GM18505 (cell line): ENCODE results near the gene CNNM1.

Experiments
- ATAC-seq: cut with Tn5 transposase; IDR thresholded peaks from one replicate; pipeline ENCODE4 v1.9.1; 2021; ENCODE audit not compliant: unreplicated experiment
- POLR2A ChIP-seq: IDR thresholded peaks from 4 replicates; pipeline ENCODE4 v1.6.1; 2011; ENCODE audit warnings: borderline replicate concordance; ENCODE audit not compliant: insufficient read depth, insufficient read length; ENCODE audit errors: extremely low read depth

CNNM1 gene

GRCh38 chr10:99394761-99395386, 65.7 kb downstream of the CNNM1 start:
- no peak for TF ChIP-seq POLR2A
- ATAC-seq: no peak

DNA sequence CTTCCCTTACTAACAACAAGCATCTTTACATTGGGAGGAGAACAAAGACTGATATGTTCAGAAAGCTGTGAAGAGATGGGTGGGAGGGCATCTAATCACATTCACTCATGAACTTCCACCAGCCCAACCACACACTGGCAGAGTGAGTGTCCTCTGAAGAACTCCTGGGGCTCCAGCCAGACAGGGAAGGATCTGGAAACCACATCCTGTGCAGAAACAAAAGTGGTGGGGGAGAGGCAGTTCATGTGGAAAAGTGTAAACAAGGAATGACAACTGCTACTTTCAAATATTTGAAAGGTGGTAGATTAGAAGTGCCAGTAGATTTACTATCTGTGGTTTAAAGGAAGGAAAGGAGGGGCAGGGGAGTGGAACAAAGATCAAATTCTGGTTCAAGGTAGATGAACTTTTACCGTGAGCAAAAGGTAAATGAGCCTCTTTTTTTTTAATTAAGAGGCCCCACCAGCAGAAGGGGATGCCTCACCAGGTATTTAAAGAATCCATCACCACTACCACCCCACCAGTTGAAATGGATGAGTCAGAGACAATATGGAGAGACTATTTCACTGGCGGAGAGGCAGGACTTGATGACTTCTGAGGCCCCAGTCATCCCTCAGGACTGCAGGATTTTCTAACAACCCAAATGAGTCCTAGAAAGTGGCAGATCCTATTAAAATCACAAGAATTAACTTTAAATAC, 66.7 kb downstream of the CNNM1 start:
- ATAC-seq: no peak

DNA sequence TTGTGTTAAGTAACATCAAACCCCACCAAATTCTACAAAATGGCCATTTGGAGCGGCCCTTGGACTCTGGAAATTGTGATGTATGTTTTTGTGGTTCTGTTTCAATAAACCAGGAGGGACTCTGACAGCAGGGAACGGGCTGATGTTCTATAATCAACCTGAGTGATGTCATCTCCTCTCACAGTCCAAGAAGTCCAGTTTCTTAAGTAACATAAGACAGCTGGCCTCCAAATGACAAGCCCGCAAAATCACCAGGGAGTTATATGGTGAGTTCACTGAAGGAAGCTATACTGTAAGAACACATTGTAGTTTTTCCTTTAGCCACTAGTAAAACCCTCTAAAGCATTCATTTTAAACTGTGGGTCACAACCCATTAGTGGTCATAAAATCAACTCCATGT, 67.3 kb downstream of the CNNM1 start:
- no peak for TF ChIP-seq POLR2A
- ATAC-seq: no peak

More for the DNA sequence above, 66.7 kb downstream of the CNNM1 start:
- no peak for TF ChIP-seq POLR2A

DNA sequence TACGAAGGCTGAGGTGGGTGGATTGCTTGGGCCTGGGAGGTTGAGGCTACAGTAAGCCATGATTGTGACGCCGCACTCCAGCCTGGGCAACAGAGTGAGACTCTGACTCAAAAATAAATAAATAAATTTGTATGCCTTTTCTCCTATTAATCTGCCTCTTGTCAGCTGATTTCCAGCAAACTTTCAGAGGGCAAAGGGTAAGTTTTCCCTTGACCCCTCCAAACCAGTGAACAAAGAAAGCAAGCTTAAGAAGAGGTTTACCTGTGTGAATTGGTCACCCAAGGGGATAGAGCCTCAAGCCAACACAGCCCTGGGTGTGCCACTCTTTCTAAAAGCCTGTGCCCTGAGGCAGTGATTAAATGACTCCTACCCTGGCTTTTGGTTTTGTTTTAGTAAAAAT, 70.5 kb downstream of the CNNM1 start:
- ATAC-seq: no peak
- TF ChIP-seq POLR2A: no peak

DNA sequence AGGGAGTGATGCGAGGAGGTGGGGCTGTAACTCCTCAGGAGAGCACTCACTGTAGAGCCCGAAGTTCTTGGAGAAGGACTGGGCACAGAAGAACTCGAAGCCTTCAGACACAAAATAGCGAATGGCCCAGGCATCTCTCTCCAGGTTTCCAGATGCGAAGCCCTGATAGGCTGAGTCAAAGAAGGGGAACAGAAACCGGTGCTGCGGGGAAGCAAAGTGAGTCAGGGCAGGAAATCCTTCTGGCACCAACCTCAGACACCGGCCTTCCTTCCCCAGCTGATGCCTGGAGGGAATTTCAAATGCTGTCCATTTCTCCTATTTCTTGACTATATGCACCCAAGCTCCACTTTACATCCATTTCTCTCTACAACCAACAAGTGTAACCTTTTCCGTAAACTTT, 74.5 kb downstream of the CNNM1 start:
- no peak for TF ChIP-seq POLR2A
- no peak for ATAC-seq

DNA sequence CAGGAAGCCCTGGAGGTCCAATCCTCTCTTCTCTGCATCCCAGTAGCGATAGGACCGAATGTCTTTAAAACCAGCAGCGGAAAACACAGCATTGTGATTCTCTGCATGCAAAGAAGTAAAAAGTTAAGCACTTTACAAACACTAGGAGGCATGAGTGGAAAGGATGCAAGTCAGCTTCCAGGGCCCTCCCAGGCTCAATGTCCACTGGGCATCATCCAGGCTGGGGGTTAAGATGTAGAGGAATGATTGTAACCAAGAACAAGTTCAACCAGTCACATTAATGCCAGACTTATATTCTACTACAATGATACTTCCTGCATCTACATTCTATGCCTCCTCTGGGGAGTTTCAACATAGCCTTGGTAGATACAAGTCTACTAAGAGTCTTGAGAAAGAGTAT, 77.0 kb downstream of the CNNM1 start:
- ATAC-seq: no peak

DNA sequence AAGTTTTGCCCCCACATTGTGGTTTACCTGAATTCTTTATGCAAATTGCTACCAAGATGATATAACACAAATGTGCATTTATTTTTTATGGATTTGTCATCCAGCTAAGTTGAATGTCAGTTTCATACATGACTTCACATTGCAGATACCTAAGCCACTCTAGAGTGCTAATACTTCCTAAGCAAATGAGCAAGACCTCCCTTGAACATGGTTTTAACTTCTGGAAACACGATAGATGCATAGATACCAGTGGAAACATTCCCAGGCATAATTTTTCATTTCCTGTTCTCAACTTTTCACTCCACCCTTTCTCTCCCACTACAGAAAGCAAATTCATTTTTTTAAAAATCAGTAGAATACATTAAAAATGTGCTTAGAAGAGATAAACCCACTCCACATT, 81.0 kb downstream of the CNNM1 start:
- TF ChIP-seq POLR2A: no peak
- no peak for ATAC-seq

More for the DNA sequence above, 77.0 kb downstream of the CNNM1 start:
- no peak for TF ChIP-seq POLR2A

- ATAC-seq: no peak
- TF ChIP-seq POLR2A: no peak
These were observed 81.7 kb downstream of the CNNM1 start for GRCh38 chr10:99410876-99411275.

DNA sequence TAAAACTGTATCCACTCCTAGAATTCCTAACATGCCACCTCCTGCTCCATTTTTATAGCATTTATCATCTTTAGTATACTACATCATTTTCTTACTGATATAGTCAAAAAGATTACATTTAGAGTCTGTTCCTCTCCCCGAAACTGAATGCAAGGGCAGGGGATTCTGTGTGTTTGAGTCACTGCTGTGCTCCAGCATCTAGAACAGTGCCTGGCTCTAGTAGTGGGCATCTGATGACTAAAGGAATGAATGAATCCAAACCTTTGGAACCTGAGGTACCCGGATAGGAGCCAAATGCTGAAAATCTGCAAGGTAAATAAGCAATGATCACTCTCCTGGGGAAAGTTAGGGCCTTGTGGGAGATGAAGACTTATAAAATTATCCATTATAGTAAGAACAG, 82.4 kb downstream of the CNNM1 start:
- no peak for TF ChIP-seq POLR2A
- ATAC-seq: no peak

DNA sequence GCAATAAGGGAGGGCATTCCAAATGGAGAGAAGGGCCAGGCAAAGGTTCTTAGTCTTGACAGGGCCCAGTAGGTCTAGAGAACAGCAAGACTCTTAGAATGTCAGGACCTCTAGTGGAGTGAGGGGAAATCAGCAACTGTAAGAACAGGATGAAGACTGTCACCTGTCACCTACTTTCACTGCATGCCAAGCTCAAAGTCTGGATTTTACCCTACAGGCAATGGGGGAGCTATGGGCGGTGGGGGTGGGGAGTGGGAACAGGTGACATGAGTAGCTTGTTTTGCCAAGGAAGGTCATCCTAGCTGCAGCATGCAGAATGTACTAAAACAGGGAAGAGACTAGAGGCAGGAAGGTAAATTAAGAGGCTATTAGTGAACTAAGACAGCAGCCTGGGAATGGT, 82.9 kb downstream of the CNNM1 start:
- ATAC-seq: no peak

GRCh38 chr10:99418910-99419624, 89.9 kb downstream of the CNNM1 start:
- TF ChIP-seq POLR2A: no peak
- no peak for ATAC-seq

More for the DNA sequence above, 82.9 kb downstream of the CNNM1 start:
- no peak for TF ChIP-seq POLR2A

GRCh38 chr10:99419688-99420087, 90.5 kb downstream of the CNNM1 start:
- no peak for ATAC-seq
- TF ChIP-seq POLR2A: no peak

DNA sequence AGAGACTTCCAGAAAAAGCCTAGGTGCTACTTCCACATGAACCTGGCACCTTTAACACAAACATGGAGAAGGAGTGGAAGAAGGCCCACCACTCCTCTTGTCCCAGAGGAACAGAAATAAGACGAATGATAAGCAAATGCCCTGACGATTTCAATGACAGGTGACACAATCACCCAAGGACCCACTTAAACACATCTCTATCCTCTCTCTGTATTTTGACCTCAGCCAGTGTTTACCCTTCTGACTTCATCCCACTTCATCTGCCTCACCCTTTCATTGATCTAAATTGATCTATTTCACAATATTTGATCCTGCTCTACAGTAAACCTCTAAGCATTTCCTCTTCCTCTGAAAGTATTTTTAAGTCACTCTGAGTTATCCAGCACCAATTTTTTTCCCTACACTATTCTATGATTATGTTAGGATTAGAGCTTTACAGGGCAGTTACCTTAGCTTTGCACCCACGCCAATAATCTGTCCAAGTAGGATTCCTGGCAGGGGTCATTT, 92.1 kb downstream of the CNNM1 start:
- TF ChIP-seq POLR2A: no peak
- no peak for ATAC-seq

DNA sequence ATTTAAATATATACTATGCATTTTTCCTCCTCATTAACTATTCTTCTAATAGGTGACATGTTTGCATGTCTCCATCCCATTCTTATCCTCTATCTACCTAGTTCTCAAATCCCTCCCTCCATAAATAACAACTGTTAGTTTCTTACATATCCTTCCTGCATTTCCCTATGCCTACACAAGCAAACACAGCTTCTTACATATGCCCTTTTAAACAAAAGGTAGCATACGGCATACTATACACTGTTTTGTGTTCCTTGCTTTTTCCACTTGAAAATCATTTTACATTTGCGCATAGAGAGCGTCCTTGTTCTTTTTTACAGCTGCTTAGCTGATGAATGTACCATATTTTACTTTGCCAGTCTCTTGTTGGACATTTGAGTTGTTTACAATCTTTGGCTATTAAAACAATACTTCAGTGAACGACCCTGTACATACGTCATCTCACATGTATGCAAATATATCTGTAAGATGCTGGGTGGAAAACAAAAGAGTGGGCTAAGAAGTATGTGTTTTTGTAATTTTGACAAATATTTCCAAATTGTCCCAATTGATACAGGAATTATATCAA, 93.5 kb downstream of the CNNM1 start:
- TF ChIP-seq POLR2A: no peak
- ATAC-seq: no peak

DNA sequence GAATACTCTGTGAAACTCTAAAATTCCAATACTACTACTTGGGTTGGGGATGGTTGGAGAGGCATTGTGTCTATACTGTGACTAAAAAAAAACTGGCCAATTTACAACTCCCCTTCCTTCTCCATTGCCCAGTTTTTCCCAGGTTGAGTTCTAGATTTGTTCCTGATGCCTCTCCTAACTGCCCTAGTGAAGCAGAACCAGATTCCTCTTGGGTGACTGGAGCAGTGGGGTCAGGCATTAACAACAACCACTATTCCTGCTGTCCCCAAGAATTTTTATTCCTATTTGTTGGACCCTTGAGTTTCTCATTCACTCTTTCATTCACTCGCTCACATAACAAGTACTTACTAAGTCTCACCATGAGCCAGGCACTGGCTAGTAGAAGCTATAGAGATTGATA, 95.5 kb downstream of the CNNM1 start:
- ATAC-seq: no peak
- no peak for TF ChIP-seq POLR2A
